WTC11 (cell line): ENCODE data around the gene MUC6.

Experiments
- CTCF ChIP-seq: fragments of 200-600 bp; IDR thresholded peaks from 2 replicates; pipeline ENCODE4 v1.8.0; 2022; ENCODE audit warnings: antibody characterized with exemption
- ELF4 ChIP-seq: sonication (generic); formaldehyde crosslinking; IDR thresholded peaks from 2 replicates; pipeline ENCODE4 v1.8.1; 2022; ENCODE audit warnings: low read depth, mild to moderate bottlenecking, moderate library complexity, missing genetic modification reagents
- HMGXB4 ChIP-seq: sonication (generic); formaldehyde crosslinking; IDR thresholded peaks from 2 replicates; pipeline ENCODE4 v1.8.1; 2023; ENCODE audit warnings: mild to moderate bottlenecking, moderate library complexity, missing genetic modification reagents
- KAT7 ChIP-seq: sonication (generic); formaldehyde crosslinking; IDR thresholded peaks from 2 replicates; pipeline ENCODE4 v1.8.1; 2023; ENCODE audit warnings: missing genetic modification reagents, mild to moderate bottlenecking, borderline replicate concordance
- TCF7 ChIP-seq: sonication (generic); formaldehyde crosslinking; IDR thresholded peaks from 2 replicates; pipeline ENCODE4 v1.8.0; 2022; ENCODE audit warnings: mild to moderate bottlenecking, low read depth, missing genetic modification reagents, moderate library complexity
- USF2 ChIP-seq: sonication (generic); formaldehyde crosslinking; IDR thresholded peaks from 2 replicates; pipeline ENCODE4 v1.8.1; 2023; ENCODE audit warnings: mild to moderate bottlenecking, missing genetic modification reagents, moderate library complexity
- ZBTB43 ChIP-seq: sonication (generic); formaldehyde crosslinking; IDR thresholded peaks from 2 replicates; pipeline ENCODE4 v1.8.1; 2023; ENCODE audit warnings: mild to moderate bottlenecking, missing genetic modification reagents

GRCh38 chr11:1060410-1060809 is 23.9 kb upstream of the MUC6 start:
- TF ChIP-seq ZBTB43 (no peak), CTCF (no peak), USF2 (no peak), KAT7 (CRISPR knock-in tag) (no peak), TCF7 (CRISPR knock-in tag) (no peak), ELF4 (no peak), HMGXB4 (no peak)
